HEK293T (cell line): ENCODE measurements around the gene FOXO3.

Source experiments
- CTCF ChIA-PET: fragments of 350-600 bp; formaldehyde crosslinking; extraction: SDS; loops from one replicate; lab custom pipeline; 2021; ENCODE audit warnings: antibody characterized with exemption, inconsistent platforms; lab: Yijun Ruan, JAX
- POLR2A ChIA-PET: fragments of 350-600 bp; formaldehyde crosslinking; extraction: SDS; loops from one replicate; lab custom pipeline; 2020; ENCODE audit warnings: antibody characterized with exemption, inconsistent platforms; lab: Yijun Ruan, JAX
- DNase-seq: peaks from one replicate; pipeline ENCODE4 v3.0.0; 2012; ENCODE audit warnings: mixed read lengths; ENCODE audit errors: extremely low spot score
- ARNT ChIP-seq: fragments of 450-650 bp; IDR thresholded peaks from 2 replicates; pipeline ENCODE4 v1.6.1; 2017; ENCODE audit warnings: mild to moderate bottlenecking
- BHLHE40 ChIP-seq: fragments of 450-650 bp; IDR thresholded peaks from 2 replicates; pipeline ENCODE4 v1.6.1; 2016; ENCODE audit warnings: mild to moderate bottlenecking, moderate library complexity, borderline replicate concordance
- CTBP1 ChIP-seq: fragments of 450-650 bp; IDR thresholded peaks from 2 replicates; pipeline ENCODE4 v1.6.1; 2016; ENCODE audit warnings: borderline replicate concordance
- ELF4 ChIP-seq: fragments of 450-650 bp; IDR thresholded peaks from 2 replicates; pipeline ENCODE4 v1.6.1; 2017; ENCODE audit warnings: antibody characterized with exemption
- FOXA1 ChIP-seq: fragments of 450-650 bp; IDR thresholded peaks from 2 replicates; pipeline ENCODE4 v1.6.1; 2016; ENCODE audit warnings: mild to moderate bottlenecking
- FOXK2 ChIP-seq: fragments of 450-650 bp; IDR thresholded peaks from 2 replicates; pipeline ENCODE4 v1.6.1; 2016; ENCODE audit warnings: mild to moderate bottlenecking
- FOXM1 ChIP-seq: fragments of 450-650 bp; IDR thresholded peaks from 2 replicates; pipeline ENCODE4 v1.6.1; 2017; ENCODE audit warnings: mild to moderate bottlenecking, borderline replicate concordance
- HDGF ChIP-seq: fragments of 450-650 bp; IDR thresholded peaks from 2 replicates; pipeline ENCODE4 v1.6.1; 2017; ENCODE audit warnings: antibody characterized with exemption, borderline replicate concordance
- L3MBTL2 ChIP-seq: fragments of 450-650 bp; conservative IDR thresholded peaks from 2 replicates; pipeline ENCODE4 v1.6.1; 2016; ENCODE audit warnings: mild to moderate bottlenecking
- LEF1 ChIP-seq: fragments of 450-650 bp; IDR thresholded peaks from 2 replicates; pipeline ENCODE4 v1.6.1; 2017; ENCODE audit warnings: mild to moderate bottlenecking, borderline replicate concordance
- NFRKB ChIP-seq: fragments of 450-650 bp; IDR thresholded peaks from 2 replicates; pipeline ENCODE4 v1.6.1; 2016; ENCODE audit warnings: mild to moderate bottlenecking, moderate library complexity
- PKNOX1 ChIP-seq: fragments of 450-650 bp; IDR thresholded peaks from 2 replicates; pipeline ENCODE4 v1.6.1; 2016
- SP1 ChIP-seq: fragments of 450-650 bp; IDR thresholded peaks from 2 replicates; pipeline ENCODE4 v1.6.1; 2017
- SUZ12 ChIP-seq: fragments of 450-650 bp; IDR thresholded peaks from 2 replicates; pipeline ENCODE4 v1.6.1; 2016; ENCODE audit warnings: mild to moderate bottlenecking
- TARDBP ChIP-seq: fragments of 450-650 bp; IDR thresholded peaks from 2 replicates; pipeline ENCODE4 v1.6.1; 2016
- ZNF384 ChIP-seq: fragments of 450-650 bp; IDR thresholded peaks from 2 replicates; pipeline ENCODE4 v1.6.1; 2016

The FOXO3 gene

GRCh38 chr6:108699290-108700041 is 138.7 kb downstream of the FOXO3 start:
- ChIA-PET POLR2A (no interaction called here), CTCF (no interaction called here)
- TF ChIP-seq L3MBTL2 (peak; percentile 69), SUZ12 (no peak), PKNOX1 (0 out of 2 replicates have a peak, but pooled peaks have one; percentile 5)
- peak; percentile 22 for DNase-seq

GRCh38 chr6:108702106-108702851 is 141.6 kb downstream of the FOXO3 start:
- no peak for DNase-seq
- POLR2A ChIA-PET = no interaction called here
- TF ChIP-seq BHLHE40 = no peak
- TF ChIP-seq SUZ12 = no peak
- TF ChIP-seq ZNF384 = no peak
- TF ChIP-seq FOXK2 = no peak
- no peak for TF ChIP-seq FOXA1
- no peak for TF ChIP-seq FOXM1
- no peak for TF ChIP-seq L3MBTL2
- no peak for TF ChIP-seq ARNT
- TF ChIP-seq SP1 = no peak
- no peak for TF ChIP-seq PKNOX1
- no peak for TF ChIP-seq TARDBP
- TF ChIP-seq ELF4 = no peak
- no peak for TF ChIP-seq NFRKB
- TF ChIP-seq CTBP1 = no peak
- no peak for TF ChIP-seq HDGF
- no peak for TF ChIP-seq LEF1
- CTCF ChIA-PET = no interaction called here

GRCh38 chr6:108706649-108707048 is 145.9 kb downstream of the FOXO3 start:
- no peak for TF ChIP-seq L3MBTL2
- no peak for TF ChIP-seq NFRKB
- TF ChIP-seq FOXK2 = no peak
- no peak for TF ChIP-seq CTBP1
- TF ChIP-seq SUZ12 = no peak
- no peak for TF ChIP-seq LEF1
- TF ChIP-seq ZNF384 = no peak
- no peak for TF ChIP-seq TARDBP
- no peak for TF ChIP-seq PKNOX1
- no peak for TF ChIP-seq ELF4
- no peak for TF ChIP-seq BHLHE40
- no peak for TF ChIP-seq FOXA1
- no peak for TF ChIP-seq ARNT
- TF ChIP-seq FOXM1 = no peak
- no peak for TF ChIP-seq SP1
- TF ChIP-seq HDGF = no peak
- CTCF ChIA-PET = no interaction called here
- POLR2A ChIA-PET = no interaction called here
- DNase-seq = no peak

GRCh38 chr6:108707328-108707976 is 146.7 kb downstream of the FOXO3 start:
- DNase-seq = no peak
- TF ChIP-seq FOXM1 = no peak
- no peak for TF ChIP-seq ELF4
- no peak for TF ChIP-seq ZNF384
- TF ChIP-seq FOXA1 = no peak
- TF ChIP-seq NFRKB = no peak
- no peak for TF ChIP-seq ARNT
- TF ChIP-seq PKNOX1 = no peak
- no peak for TF ChIP-seq HDGF
- TF ChIP-seq SUZ12 = no peak
- TF ChIP-seq FOXK2 = no peak
- no peak for TF ChIP-seq BHLHE40
- ChIA-PET CTCF (no interaction called here), POLR2A (no interaction called here)

- no peak for DNase-seq
- CTCF ChIA-PET = no interaction called here
- TF ChIP-seq ZNF384 (no peak), SP1 (no peak), BHLHE40 (no peak), LEF1 (no peak)
- POLR2A ChIA-PET = no interaction called here
Measured at GRCh38 chr6:108710030-108710429, 149.3 kb downstream of the FOXO3 start.
